Mucosa of gallbladder (tissue), 1 donor: ENCODE data around the gene NR5A1. TPM values are rescaled to one million over a fixed set of nuclear protein-coding genes. Genes with fewer than 3 reads are reported as not detected.

Experiments
- DNase-seq: peaks from one replicate; pipeline ENCODE4 v3.0.0-alpha.2; 2020; ENCODE audit warnings: low spot score
- total RNA-seq: library from RNA; stranded (reverse); gene quantifications from one replicate; pipeline ENCODE4 v1.2.1, GENCODE V29; 2021
- donor health status: DM: no; HTN: no; CAD: no.

The NR5A1 gene
- total RNA-seq = 0.37 TPM

GRCh38 chr9:124506931-124507879 is at the start of gene NR5A1:
Gene NR5A1, minus strand, starts transcription at chr9:124507399. Its CDS starts 4,004 bp downstream, at chr9:124503395.
- DNase-seq = no peak

DNA sequence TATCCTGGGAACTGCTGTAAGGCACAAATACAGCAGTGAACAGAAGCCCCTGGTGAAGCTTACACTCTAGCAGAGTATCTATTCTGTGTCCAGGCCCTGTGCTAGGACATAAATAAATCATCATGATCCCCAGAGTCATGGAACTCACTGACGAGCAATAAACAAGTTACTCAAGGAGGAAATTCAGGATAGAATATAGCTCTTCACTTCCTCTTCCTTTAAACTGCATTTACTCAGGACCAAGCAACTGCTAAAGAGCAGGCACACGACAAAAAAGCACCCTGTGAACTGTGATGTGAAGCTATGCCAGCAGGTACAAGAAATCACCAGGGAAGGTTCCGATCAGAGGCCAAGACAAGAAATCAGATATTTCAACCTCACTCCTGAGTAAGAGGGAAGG is 47.8 kb upstream of the NR5A1 start:
- DNase-seq = no peak

DNA sequence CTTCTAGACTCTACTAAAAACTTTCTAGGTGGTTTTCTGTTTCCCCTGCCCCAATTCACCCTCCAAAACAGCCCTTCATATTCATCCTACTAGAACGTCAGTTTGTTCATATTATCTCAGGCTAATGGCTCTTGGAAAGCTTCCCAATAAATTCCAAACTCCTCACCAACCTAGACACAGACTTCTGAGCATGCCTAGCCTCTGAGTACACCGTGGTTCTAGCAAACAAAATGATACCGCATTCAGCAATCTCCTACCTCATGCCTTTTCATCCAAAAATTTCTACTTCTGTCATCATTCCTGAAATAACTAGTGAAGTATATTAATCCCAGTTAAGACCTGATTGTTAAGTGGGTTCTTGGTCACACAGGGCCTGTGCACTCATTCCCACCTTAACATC is 46.5 kb upstream of the NR5A1 start:
- DNase-seq = no peak

DNA sequence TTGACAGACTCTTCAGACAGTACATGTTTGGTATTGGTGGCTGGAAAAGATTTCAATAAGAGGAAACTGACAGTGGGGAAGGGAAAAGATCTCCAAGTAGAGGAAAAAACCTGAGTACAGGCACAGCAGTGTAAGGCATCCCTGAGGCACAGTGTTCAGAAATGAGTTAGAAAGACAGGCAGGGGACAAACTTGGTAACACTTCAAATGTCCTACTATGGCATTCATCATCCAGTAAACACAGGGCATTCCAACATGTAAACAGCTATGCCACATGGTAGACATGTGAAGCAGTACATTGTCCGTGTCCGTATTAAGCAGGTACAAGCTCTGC is 45.0 kb upstream of the NR5A1 start:
- DNase-seq = no peak

DNA sequence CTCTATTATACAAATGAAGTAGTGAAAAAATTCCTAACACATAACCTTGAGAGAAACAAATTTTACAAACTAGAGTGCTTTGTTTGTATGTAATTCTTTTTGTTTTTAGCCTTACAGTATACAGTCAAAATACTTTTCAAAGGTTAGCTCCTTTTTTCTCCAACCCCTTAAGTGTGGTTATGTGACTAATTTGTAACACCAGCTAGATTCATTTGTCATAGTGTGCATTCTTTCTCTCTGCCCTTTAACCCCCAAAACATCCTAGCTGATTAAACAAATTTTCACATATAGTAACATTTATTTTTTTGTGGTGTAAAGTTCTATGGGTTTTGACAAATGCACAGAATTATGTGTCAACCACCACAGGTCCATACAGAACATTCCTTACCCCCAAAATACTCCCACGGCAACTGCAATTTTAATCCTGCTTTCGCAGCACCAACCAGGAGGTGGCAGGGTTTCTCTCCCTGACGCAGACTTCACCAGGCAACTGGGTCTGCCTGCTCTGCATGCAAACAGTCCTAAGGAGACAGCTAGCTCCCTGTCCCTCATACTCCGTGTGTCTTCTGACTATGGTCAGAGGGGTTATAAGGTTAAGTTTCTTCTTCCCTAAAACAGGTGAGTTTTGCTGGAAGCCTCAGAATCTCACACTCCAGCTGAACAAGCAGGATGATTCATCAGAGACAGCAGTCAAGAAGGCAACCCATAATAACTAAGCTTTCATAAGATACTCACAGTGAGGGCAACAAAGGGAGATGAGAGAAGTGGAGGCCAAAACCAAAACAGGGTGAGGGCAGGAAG is 44.5 kb upstream of the NR5A1 start:
- peak; percentile 19 for DNase-seq

DNA sequence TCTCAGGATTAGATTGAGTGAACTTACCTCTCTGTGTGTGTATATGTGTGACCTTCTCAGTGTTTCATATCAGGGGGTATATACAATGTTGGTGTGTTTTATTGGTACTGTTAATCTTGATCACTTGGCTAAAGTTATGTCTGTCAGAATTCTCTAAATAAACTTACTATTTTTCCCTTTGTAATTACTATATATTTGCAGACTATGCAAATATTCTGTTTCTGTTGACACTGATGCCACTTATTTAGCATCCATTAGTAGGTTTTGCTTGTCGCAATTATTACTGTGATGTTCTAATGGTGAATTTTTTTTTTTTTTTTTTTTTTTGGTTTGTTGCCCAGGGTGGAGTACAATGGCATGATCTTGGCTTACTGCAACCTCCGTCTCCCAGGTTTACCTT is 42.9 kb upstream of the NR5A1 start:
- DNase-seq = no peak

DNA sequence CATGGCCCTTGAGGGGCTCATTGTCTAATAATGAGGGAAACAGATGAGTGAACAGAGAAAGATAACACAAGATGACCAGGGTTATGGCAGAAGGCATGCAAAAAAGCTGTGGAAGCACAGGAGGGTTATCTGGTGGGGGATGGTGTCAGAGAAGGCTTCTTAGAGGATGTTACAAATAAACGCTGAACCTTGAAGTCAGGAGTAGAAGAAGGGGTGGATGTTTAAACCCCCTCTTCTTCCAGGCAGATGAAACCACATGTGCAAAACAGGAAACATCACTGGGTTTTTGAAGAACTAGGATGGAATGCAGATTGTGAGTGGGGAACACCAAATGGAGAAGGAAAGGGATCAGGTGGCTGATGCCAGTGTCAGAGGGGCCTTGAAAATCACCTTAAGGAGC is 41.8 kb upstream of the NR5A1 start:
- DNase-seq = no peak

DNA sequence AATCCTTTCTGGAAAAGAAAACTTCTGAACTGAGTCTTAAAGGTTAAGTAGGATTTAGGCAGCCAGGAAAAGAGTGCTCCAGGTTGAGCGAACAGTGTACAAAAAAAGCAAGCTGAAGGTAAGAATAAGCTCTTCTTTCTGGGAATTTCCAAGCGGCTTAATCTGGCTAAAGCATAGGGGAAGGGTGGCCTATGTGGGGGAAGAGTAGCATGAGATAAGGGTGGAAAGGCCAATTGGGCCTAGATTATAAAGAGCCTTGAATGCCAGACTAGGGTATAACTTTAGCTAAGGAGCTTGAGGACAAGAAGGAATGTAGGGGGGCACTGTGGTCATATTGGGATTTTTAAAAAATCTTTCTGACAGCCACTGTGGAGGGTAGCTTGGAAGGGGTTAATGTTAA is 37.3 kb upstream of the NR5A1 start:
- no peak for DNase-seq

DNA sequence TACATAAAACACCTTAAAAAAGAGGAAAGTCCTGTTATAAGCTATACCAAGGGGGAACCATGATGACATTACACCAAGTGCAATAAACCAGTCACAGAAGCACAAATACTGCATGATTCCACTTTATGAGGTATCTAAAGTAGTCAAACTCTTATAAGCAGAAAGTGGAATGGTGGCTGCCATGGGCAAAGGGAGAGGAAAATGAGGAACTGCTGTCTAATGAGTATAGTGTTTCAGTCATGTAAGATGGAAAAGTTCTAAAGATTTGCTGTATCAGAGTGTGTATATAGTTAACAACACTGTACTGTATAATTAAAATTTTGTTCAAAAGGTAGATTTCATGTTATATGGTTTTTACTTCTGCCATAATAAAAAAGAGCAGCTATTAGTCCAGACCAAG is 34.6 kb upstream of the NR5A1 start:
- DNase-seq = no peak

GRCh38 chr9:124537926-124538325 is 30.7 kb upstream of the NR5A1 start:
- DNase-seq = no peak

DNA sequence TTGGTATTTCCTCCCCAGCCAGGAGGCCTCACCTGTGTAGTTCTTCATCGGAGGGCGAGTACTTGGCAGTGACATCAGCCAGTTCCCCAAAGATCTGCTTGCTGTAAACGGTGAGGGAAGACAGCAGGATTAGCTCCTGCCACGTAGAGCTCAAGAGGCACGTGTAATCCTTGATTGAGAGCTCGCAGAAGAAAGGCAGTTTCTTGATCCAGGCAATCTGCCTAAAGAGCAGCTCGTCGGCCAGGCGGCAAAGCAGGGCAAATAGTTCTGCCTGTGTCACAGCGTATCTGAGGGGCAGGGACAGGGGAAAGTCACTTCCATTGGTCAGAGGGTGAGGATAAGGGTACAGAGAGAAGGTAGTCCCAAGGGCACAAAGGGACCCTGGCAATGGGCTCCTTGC is 28.6 kb upstream of the NR5A1 start:
- DNase-seq = no peak

GRCh38 chr9:124532897-124533296 is 25.7 kb upstream of the NR5A1 start:
- DNase-seq = no peak

DNA sequence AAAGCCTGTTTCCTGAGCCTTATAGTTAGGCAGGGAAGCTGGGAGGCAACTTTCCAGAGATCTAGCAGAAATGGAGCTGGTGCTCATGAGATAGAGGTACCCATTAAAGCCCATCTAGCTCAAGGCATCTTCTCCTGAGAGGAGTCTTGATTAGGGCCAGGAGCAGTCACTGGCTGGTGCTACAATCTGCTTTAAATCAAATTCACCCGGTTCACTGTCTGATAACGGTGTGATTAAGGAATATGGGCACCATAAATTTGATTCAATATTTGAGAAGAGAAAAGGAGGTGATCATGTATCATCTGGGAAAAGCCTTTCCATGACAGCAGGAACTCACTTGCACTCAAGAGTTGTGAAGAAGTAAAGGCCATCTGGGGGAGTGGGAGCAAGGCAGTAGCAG is 23.9 kb upstream of the NR5A1 start:
- DNase-seq = no peak

DNA sequence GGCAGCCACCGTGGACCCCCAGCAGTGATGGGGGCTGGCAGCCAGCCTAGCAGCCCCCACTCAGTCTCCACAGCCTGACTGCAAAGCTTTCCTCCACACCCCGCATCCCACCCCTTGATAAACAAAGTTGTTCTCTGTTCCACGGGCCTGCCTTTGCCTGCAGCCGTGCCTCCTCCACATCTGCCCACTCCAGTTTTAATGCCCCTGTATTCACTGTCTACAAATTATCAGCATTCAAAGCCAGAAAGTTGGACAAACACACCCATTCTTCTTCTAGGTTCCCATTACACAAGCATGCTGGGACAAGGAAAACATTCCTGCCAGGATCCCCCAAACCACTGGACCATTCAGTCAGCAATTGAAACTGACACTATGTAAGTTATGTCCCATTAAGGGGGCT is 23.0 kb upstream of the NR5A1 start:
- no peak for DNase-seq

GRCh38 chr9:124527781-124528180 is 20.6 kb upstream of the NR5A1 start:
- no peak for DNase-seq

DNA sequence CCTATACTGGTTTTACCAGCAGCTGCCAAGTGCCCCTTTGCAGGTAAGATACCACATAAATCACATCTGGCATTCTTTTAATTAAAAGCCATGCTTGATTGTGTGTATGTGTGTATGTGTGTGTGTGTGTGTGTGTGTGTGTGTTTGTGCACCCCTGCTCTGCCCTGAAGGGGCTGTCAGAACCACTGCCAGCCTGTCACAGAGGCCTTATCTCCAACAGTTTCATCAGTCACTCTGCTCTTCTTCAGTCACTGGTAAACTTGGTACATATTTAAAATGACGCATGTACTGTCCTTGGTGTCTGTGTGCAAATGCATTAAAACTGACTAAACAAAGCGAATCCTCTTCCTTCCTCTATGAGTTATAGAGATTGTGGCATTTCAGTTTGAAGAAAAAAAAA is 19.0 kb upstream of the NR5A1 start:
- no peak for DNase-seq

DNA sequence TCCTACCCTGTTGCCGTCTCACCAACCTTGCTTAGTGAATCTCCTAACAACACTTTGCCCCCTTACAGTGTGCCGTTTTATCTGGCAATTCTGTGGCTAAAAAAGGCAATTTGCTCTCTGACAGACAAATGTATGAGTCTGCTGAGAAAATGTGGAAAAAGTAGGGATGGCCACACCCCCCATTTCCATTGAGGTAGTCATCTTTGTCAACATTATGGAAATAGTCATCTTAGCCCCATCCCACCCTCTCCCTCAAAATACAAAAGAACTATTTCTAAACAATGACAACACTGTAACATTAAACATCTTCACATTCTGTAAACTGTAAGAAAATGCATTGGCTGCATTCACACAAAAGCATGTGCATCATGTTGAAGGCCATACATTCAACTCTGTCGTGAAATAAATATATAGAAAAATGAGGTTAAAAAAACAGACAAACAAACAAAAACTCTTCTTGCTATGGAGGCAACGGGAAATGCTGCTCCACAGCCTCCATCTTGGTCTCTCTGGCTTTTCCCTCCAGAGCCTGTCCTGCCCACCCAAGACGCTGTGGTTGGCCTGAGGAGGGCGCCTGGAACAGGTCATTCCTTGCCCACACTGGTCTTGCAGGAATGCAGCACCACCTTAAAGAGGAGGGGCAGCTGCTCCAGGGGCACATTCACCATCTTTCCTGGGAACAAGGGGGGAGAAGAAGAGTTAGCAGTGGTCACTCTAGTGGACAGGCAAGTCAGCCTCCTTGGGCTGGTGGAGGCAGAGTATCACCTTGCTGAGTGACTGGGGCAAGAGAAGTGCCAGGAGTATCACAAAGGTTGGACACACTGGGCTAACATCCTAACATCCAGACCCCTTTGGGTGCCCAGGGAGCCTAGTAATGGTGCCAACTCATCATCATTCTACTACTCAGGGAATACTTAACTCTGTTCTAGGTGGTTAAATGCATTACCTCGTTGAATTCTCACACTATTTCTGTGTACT is 15.2 kb upstream of the NR5A1 start:
- DNase-seq = no peak

DNA sequence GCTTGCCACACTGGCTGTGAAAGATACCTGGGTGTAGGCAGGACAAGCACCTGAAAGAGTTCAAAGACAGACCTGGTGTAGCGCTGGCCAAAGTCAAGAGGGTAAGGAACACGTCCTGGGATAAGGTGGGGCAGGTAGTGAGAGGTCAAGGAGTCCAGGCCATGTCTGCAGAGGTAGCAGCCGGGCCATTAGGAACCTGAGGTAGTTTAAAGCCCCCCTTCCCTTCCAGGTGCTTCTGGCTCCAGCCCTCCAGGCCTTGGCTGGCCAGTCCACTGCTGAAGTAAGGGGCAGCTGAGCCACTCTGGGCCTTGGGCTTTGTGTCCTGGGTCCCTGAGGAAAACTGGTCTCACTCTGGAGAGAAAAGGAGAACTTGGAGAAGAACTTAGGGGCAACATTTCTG is 13.9 kb upstream of the NR5A1 start:
- no peak for DNase-seq

GRCh38 chr9:124520206-124520596 is 13.0 kb upstream of the NR5A1 start:
- DNase-seq = no peak

GRCh38 chr9:124518116-124518515 is 10.9 kb upstream of the NR5A1 start:
- DNase-seq = no peak

DNA sequence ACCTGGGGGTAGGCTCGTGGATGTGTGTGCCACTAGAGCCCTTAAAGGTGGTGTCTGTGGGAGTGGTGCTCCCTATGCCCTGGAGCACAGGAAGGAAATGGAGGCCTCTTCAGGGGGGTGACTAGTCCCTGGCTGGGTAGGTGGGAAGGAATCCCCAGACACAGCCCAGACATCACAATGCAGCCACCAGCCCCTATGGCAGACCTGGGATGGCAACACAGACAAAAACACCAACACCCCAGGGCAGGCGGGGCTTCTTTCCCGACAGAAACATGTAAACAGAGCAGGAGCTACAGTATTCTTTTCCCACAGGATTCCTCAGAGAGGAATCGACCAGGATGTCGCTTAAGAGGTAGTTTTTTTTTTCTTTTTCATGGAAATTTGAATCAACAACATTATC is 10.4 kb upstream of the NR5A1 start:
- no peak for DNase-seq

- DNase-seq = no peak
Measured at GRCh38 chr9:124514874-124515273, 7.7 kb upstream of the NR5A1 start.
